HCT116 (cell line): Measurements from ENCODE around the gene TNS3. TPM values are rescaled to one million over a fixed set of nuclear protein-coding genes. Genes with fewer than 3 reads are reported as not detected.

Source experiments
- ATAC-seq: fragments of 200-7000 bp; cut with Tn5 transposase; 2 replicates; pipeline ENCODE4 v1.9.1; 2020; ENCODE audit warnings: mild to moderate bottlenecking, moderate library complexity
- BruUV-seq: library from RNA; stranded (reverse); fragments of 400-500 nt; replicated peaks from 2 replicates; lab custom pipeline; 2021; lab: Mats Ljungman, UMichigan
- CTCF ChIA-PET: fragments of 300-600 bp; sonication (Branson Sonifier 250); formaldehyde crosslinking; loops from one replicate; lab custom pipeline; 2021; ENCODE audit warnings: antibody characterized with exemption; lab: Charles Lee
- POLR2A ChIA-PET: fragments of 300-600, 350-600 bp; sonication (Branson Sonifier 250); formaldehyde crosslinking; loops from one replicate; lab custom pipeline; 2021; ENCODE audit warnings: antibody characterized with exemption; lab: Charles Lee
- RAD21 ChIA-PET, 2 experiments: fragments of 300-600 bp; sonication (Branson Sonifier 250); formaldehyde crosslinking; loops; one replicate each; lab custom pipeline; 2023; ENCODE audit warnings: low total read pairs in 2 of 2; ENCODE audit not compliant: uncharacterized antibody in 2 of 2, unreplicated experiment in 2 of 2, low non-redundant PET in 1 of 2; lab: Charles Lee
- DNase-seq: peaks from one replicate; pipeline ENCODE4 v3.0.0-alpha.2; 2010; ENCODE audit warnings: low read depth, low spot score
- H2AFZ ChIP-seq: fragments of 200-600 bp; shearing (Covaris generic), sonication (generic); 2 replicates; pipeline ENCODE4 v1.6.1; 2017; ENCODE audit warnings: low read depth, mixed run types, mixed read lengths, antibody characterized with exemption, low read length; ENCODE audit not compliant: poor library complexity, severe bottlenecking
- H3K27ac ChIP-seq: 2 replicates; pipeline ENCODE4 v1.5.1; 2012; ENCODE audit warnings: low read depth, low read length
- H3K27me3 ChIP-seq: fragments of 200-600 bp; sonication (generic); 2 replicates; pipeline ENCODE4 v1.6.1; 2016; ENCODE audit warnings: mixed run types, low read length, mixed read lengths; ENCODE audit not compliant: insufficient read depth
- H3K36me3 ChIP-seq, 2 experiments: fragments of 200-500 bp in 1 of 2; fragments of 200-600 bp in 1 of 2; sonication (Bioruptor generic) in 1 of 2; sonication (generic) in 1 of 2; 2 replicates each; pipeline versions ENCODE4 v1.5.1 to v1.6.1; 2014 to 2016; ENCODE audit warnings: low read length in 2 of 2, inconsistent platforms in 1 of 2, mixed read lengths in 1 of 2, mixed run types in 1 of 2; ENCODE audit not compliant: insufficient read depth in 2 of 2, control insufficient read depth in 1 of 2
- H3K4me1 ChIP-seq, 2 experiments: fragments of 200-600 bp in 1 of 2; sonication (generic) in 1 of 2; 2 replicates each; pipeline versions ENCODE4 v1.5.1 to v1.6.1; 2012 to 2017; ENCODE audit warnings: low read length in 2 of 2, inconsistent platforms in 1 of 2, mild to moderate bottlenecking in 1 of 2, mixed read lengths in 1 of 2, mixed run types in 1 of 2, moderate library complexity in 1 of 2; ENCODE audit not compliant: insufficient read depth in 2 of 2, control insufficient read depth in 1 of 2
- H3K4me2 ChIP-seq: fragments of 200-600 bp; sonication (generic); 2 replicates; pipeline ENCODE4 v1.6.1; 2017; ENCODE audit warnings: mixed run types, low read length, mixed read lengths
- H3K4me3 ChIP-seq, 2 experiments: fragments of 200-600 bp in 1 of 2; sonication (generic) in 1 of 2; replicated peaks in 1 of 2; 2 replicates each; pipeline ENCODE4 v1.5.1; 2011 to 2016; ENCODE audit warnings: low read length in 2 of 2, control low read depth in 1 of 2, low read depth in 1 of 2, mild to moderate bottlenecking in 1 of 2, mixed read lengths in 1 of 2, mixed run types in 1 of 2
- H3K79me2 ChIP-seq: fragments of 200-600 bp; sonication (generic); 2 replicates; pipeline ENCODE4 v1.6.1; 2017; ENCODE audit warnings: mild to moderate bottlenecking, mixed run types, low read length, moderate library complexity, mixed read lengths; ENCODE audit not compliant: insufficient read depth
- H3K9ac ChIP-seq: fragments of 200-600 bp; sonication (generic); 2 replicates; pipeline ENCODE4 v1.6.1; 2016; ENCODE audit warnings: low read length, mixed read lengths
- H3K9me2 ChIP-seq: fragments of 200-600 bp; sonication (generic), shearing (Covaris generic); 2 replicates; pipeline ENCODE4 v1.6.1; 2017; ENCODE audit warnings: mixed run types, mild to moderate bottlenecking, moderate library complexity; ENCODE audit not compliant: insufficient read depth
- H3K9me3 ChIP-seq, 2 experiments: fragments of 200-500 bp in 1 of 2; fragments of 200-600 bp in 1 of 2; sonication (Bioruptor generic) in 1 of 2; sonication (generic) in 1 of 2; 2 replicates each; pipeline ENCODE4 v1.6.1; 2014 to 2017; ENCODE audit warnings: low read length in 2 of 2, mixed read lengths in 2 of 2, inconsistent platforms in 1 of 2, low read depth in 1 of 2, mild to moderate bottlenecking in 1 of 2, mixed run types in 1 of 2, moderate library complexity in 1 of 2; ENCODE audit not compliant: control insufficient read depth in 1 of 2, insufficient read depth in 1 of 2
- H4K20me1 ChIP-seq: fragments of 200-600 bp; sonication (generic), shearing (Covaris generic); 2 replicates; pipeline ENCODE4 v1.6.1; 2017; ENCODE audit warnings: mixed run types, mild to moderate bottlenecking, moderate library complexity; ENCODE audit not compliant: insufficient read depth
- CEBPB ChIP-seq: IDR thresholded peaks from 2 replicates; pipeline ENCODE4 v1.6.1; 2012; ENCODE audit warnings: low read depth
- EGR1 ChIP-seq: IDR thresholded peaks from 2 replicates; pipeline ENCODE4 v1.6.1; 2012; ENCODE audit warnings: low read depth
- ELF1 ChIP-seq: IDR thresholded peaks from 2 replicates; pipeline ENCODE4 v1.6.1; 2012; ENCODE audit warnings: low read depth, borderline replicate concordance
- EZH2 ChIP-seq: fragments of 200-600 bp; sonication (generic); IDR thresholded peaks from 2 replicates; pipeline ENCODE4 v1.6.1; 2017; ENCODE audit warnings: antibody characterized with exemption, mixed run types
- FOSL1 ChIP-seq: IDR thresholded peaks from 2 replicates; pipeline ENCODE4 v1.6.1; 2012; ENCODE audit warnings: low read depth
- JUND ChIP-seq: IDR thresholded peaks from 2 replicates; pipeline ENCODE4 v1.6.1; 2012
- POLR2A ChIP-seq: IDR thresholded peaks from 2 replicates; pipeline ENCODE4 v1.7.0; 2011; ENCODE audit warnings: borderline replicate concordance; ENCODE audit not compliant: insufficient read depth, insufficient read length; ENCODE audit errors: extremely low read depth
- RAD21 ChIP-seq: IDR thresholded peaks from 2 replicates; pipeline ENCODE4 v1.6.1; 2012; ENCODE audit warnings: low read depth, mild to moderate bottlenecking
- SIN3A ChIP-seq: IDR thresholded peaks from 2 replicates; pipeline ENCODE4 v1.6.1; 2012; ENCODE audit warnings: low read depth
- SP1 ChIP-seq: IDR thresholded peaks from 2 replicates; pipeline ENCODE4 v1.6.1; 2012; ENCODE audit warnings: low read depth
- SRF ChIP-seq: IDR thresholded peaks from 2 replicates; pipeline ENCODE4 v1.6.1; 2012; ENCODE audit warnings: low read depth
- YY1 ChIP-seq: IDR thresholded peaks from 2 replicates; pipeline ENCODE4 v1.6.1; 2011; ENCODE audit warnings: low read length, low read depth, moderate library complexity, mild to moderate bottlenecking; ENCODE audit not compliant: insufficient replicate concordance; ENCODE audit errors: extremely low read depth
- intact Hi-C: fragments of 100-400 bp; cut with micrococcal nuclease; formaldehyde crosslinking; loops from 2 replicates; pipeline ENCODE4 v1.10.0; 2022
- total RNA-seq: library from RNA; stranded (reverse); gene quantifications from one replicate; pipeline ENCODE4 v1.2.1, GENCODE V29; 2021; ENCODE audit not compliant: unreplicated experiment
- TF ChIP-seq, protein P1 (sequence below): IDR thresholded peaks from 2 replicates; pipeline ENCODE4 v1.6.1; 2012; ENCODE audit warnings: low read depth
- TF ChIP-seq, protein P2 (sequence below): IDR thresholded peaks from 2 replicates; pipeline ENCODE4 v1.6.1; 2012

TNS3 gene
- total RNA-seq, 1 experiment from 2014 or later = 9.1 TPM

DNA sequence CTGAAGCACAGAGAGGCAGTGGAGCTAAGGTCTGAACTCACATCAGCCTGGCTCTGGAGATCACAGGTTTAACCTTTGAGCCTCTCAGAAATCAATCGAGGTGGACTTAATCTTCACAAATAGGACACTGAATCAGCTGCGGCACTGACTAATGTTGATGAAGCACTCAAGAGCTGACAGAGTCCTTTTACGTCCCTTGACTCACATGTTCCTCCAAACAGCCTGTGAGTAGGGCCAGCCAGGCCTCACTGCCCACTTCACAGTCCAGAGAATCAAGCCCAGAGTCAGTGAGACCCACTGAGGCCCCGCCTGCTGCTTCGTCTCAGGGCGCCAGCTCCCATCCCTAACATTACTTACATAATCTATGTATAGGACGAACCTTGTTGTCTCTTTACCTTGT, 63.1 kb downstream of the TNS3 start:
- DNase-seq = no peak
- H3K79me2 ChIP-seq = no peaks in the 10 kb centered on the region
- CTCF ChIA-PET = no interaction called here
- POLR2A ChIA-PET = interaction anchor here (0.7 kb wide), 1 partner anchor 11 kb away, joined by 4 read pairs; no protein-coding TSS in a partner anchor
- intact Hi-C loops = no loop called here
- no peak overlapping the region for H3K9ac ChIP-seq
- RAD21 ChIA-PET = no interaction called here
- H4K20me1 ChIP-seq = no peaks in the 10 kb centered on the region; the same call in 1 of the 2 replicates
- H3K9me3 ChIP-seq = no peaks in the 10 kb centered on the region
- no TSS peak for BruUV-seq
- no peak overlapping the region for H3K27ac ChIP-seq
- no peaks in the 10 kb centered on the region for H3K9me2 ChIP-seq
- no peaks in the 10 kb centered on the region for H3K36me3 ChIP-seq
- no peak overlapping the region for H3K4me3 ChIP-seq
- TF ChIP-seq POLR2A (no peak), FOSL1 (no peak), SRF (no peak), CEBPB (no peak), YY1 (no peak), ELF1 (no peak), SIN3A (no peak), EGR1 (no peak), SP1 (no peak), EZH2 (no peak), JUND (no peak), RAD21 (no peak)
- TF ChIP-seq, protein P1, sequence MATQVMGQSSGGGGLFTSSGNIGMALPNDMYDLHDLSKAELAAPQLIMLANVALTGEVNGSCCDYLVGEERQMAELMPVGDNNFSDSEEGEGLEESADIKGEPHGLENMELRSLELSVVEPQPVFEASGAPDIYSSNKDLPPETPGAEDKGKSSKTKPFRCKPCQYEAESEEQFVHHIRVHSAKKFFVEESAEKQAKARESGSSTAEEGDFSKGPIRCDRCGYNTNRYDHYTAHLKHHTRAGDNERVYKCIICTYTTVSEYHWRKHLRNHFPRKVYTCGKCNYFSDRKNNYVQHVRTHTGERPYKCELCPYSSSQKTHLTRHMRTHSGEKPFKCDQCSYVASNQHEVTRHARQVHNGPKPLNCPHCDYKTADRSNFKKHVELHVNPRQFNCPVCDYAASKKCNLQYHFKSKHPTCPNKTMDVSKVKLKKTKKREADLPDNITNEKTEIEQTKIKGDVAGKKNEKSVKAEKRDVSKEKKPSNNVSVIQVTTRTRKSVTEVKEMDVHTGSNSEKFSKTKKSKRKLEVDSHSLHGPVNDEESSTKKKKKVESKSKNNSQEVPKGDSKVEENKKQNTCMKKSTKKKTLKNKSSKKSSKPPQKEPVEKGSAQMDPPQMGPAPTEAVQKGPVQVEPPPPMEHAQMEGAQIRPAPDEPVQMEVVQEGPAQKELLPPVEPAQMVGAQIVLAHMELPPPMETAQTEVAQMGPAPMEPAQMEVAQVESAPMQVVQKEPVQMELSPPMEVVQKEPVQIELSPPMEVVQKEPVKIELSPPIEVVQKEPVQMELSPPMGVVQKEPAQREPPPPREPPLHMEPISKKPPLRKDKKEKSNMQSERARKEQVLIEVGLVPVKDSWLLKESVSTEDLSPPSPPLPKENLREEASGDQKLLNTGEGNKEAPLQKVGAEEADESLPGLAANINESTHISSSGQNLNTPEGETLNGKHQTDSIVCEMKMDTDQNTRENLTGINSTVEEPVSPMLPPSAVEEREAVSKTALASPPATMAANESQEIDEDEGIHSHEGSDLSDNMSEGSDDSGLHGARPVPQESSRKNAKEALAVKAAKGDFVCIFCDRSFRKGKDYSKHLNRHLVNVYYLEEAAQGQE = no peak
- TF ChIP-seq, protein P2, sequence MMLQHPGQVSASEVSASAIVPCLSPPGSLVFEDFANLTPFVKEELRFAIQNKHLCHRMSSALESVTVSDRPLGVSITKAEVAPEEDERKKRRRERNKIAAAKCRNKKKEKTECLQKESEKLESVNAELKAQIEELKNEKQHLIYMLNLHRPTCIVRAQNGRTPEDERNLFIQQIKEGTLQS = no peak
- no peaks in the 10 kb centered on the region for H3K27me3 ChIP-seq
- no peak for ATAC-seq
- no peak overlapping the region for H3K4me2 ChIP-seq
- no peak overlapping the region for H2AFZ ChIP-seq
- no peaks in the 10 kb centered on the region for H3K4me1 ChIP-seq
